Hematopoietic multipotent progenitor cell treated with erythropoietin and hydrocortisone succinate and interleukin-3 and kit ligand, for 6 days (in vitro differentiated cells): ENCODE data around the gene NRXN3.
A peak's percentile ranks its signal among the peaks of the same experiment; 100 is the strongest.

Experiments
- DNase-seq: peaks from one replicate; pipeline ENCODE4 v3.0.0-alpha.2; 2015

Gene NRXN3

GRCh38 chr14:79274641-79275291 lies 1104.6 kb downstream of the NRXN3 start:
- no peak for DNase-seq

GRCh38 chr14:79275292-79275655 lies 1105.1 kb downstream of the NRXN3 start:
- DNase-seq, result no peak

- no peak for DNase-seq
Observed at GRCh38 chr14:79278286-79278797, 1108.2 kb downstream of the NRXN3 start.

- DNase-seq, result peak; percentile 69
Observed at GRCh38 chr14:79278798-79279644, 1108.8 kb downstream of the NRXN3 start.

- DNase-seq, result no peak
Observed at GRCh38 chr14:79279645-79280597, 1109.7 kb downstream of the NRXN3 start.

GRCh38 chr14:79281244-79282152 lies 1111.3 kb downstream of the NRXN3 start:
- no peak for DNase-seq

GRCh38 chr14:79284621-79285020 lies 1114.4 kb downstream of the NRXN3 start:
- no peak for DNase-seq

GRCh38 chr14:79285263-79285662 lies 1115.1 kb downstream of the NRXN3 start:
- DNase-seq, result no peak

- no peak for DNase-seq
Observed at GRCh38 chr14:79287976-79288375, 1117.8 kb downstream of the NRXN3 start.

GRCh38 chr14:79293482-79294177 lies 1123.5 kb downstream of the NRXN3 start:
- no peak for DNase-seq

GRCh38 chr14:79294499-79294898 lies 1124.3 kb downstream of the NRXN3 start:
- DNase-seq, result no peak

- no peak for DNase-seq
Observed at GRCh38 chr14:79295385-79295784, 1125.2 kb downstream of the NRXN3 start.

GRCh38 chr14:79298373-79298772 lies 1128.2 kb downstream of the NRXN3 start:
- DNase-seq, result no peak

- DNase-seq, result no peak
Observed at GRCh38 chr14:79299162-79299561, 1129.0 kb downstream of the NRXN3 start.

- DNase-seq, result no peak
Observed at GRCh38 chr14:79304279-79304678, 1134.1 kb downstream of the NRXN3 start.

- DNase-seq, result no peak
Observed at GRCh38 chr14:79306546-79306945, 1136.4 kb downstream of the NRXN3 start.

GRCh38 chr14:79318371-79318770 lies 1148.2 kb downstream of the NRXN3 start:
- no peak for DNase-seq

- DNase-seq, result no peak
Observed at GRCh38 chr14:79320561-79320960, 1150.4 kb downstream of the NRXN3 start.

- no peak for DNase-seq
Observed at GRCh38 chr14:79321070-79321469, 1150.9 kb downstream of the NRXN3 start.

GRCh38 chr14:79325071-79325470 lies 1154.9 kb downstream of the NRXN3 start:
- no peak for DNase-seq

- no peak for DNase-seq
Observed at GRCh38 chr14:79325557-79325956, 1155.4 kb downstream of the NRXN3 start.
